Measurements from ENCODE around the gene RPL7L1.
"Not testable (repeated sequence)": the region's sequence is repeated elsewhere in the genome, so short reads cannot be mapped to it uniquely, and the experiment has no call there.

DNA sequence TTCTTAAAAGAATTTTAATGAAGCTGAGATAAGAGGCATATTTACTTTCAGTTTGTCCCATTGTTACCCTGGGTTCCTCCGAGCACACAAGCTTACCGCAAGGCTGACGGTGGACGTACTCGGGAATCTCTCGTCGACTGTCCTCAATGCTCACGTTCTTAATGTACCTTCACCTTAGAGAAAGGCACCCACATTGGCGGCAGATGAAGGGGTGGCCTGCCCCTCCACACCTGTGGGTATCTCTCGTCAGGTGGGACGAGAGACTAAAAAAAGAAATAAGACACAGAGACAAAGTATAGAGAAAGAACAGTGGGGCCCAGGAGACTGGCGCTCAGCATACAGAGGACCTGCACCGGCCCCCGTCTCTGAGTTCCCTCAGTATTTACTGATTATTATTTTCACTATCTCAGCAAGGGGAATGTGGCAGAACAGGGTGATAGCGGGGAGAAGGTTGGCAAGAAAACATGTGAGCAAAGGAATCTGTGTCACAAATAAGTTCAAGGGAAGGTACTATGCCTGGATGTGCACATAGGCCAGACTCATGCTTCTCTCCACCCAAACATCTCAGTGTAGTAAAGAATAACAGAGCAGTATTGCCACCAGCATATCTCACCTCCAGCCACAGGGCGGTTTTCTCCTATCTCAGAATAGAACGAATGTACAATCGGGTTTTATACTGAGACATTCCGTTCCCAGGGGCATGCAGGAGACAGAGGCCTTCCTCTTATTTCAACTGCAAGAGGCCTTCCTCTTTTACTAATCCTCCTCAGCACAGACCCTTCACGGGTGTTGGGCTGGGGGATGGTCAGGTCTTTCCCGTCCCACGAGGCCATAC is 23.2 kb downstream of the RPL7L1 start:
- TF ChIP-seq, protein P1, sequence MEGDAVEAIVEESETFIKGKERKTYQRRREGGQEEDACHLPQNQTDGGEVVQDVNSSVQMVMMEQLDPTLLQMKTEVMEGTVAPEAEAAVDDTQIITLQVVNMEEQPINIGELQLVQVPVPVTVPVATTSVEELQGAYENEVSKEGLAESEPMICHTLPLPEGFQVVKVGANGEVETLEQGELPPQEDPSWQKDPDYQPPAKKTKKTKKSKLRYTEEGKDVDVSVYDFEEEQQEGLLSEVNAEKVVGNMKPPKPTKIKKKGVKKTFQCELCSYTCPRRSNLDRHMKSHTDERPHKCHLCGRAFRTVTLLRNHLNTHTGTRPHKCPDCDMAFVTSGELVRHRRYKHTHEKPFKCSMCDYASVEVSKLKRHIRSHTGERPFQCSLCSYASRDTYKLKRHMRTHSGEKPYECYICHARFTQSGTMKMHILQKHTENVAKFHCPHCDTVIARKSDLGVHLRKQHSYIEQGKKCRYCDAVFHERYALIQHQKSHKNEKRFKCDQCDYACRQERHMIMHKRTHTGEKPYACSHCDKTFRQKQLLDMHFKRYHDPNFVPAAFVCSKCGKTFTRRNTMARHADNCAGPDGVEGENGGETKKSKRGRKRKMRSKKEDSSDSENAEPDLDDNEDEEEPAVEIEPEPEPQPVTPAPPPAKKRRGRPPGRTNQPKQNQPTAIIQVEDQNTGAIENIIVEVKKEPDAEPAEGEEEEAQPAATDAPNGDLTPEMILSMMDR (conservative IDR thresholded peaks at IDR 0.05 in 1 of 2, IDR thresholded peaks at IDR 0.05 in 1 of 2; ENCODE audit: low read depth in 1 of 2, low read length in 2 of 2): not testable (repeated sequence)
- not testable (repeated sequence) for TF ChIP-seq EZH2 (IDR thresholded peaks at IDR 0.05; ENCODE audit: low read length, missing control alignments)

Data from fibroblast of lung (primary cell).